IgD-negative memory B cell (primary cell): ENCODE data around the gene IL20RB. TPM values are rescaled to one million over a fixed set of nuclear protein-coding genes. Genes with fewer than 3 reads are reported as not detected.
A peak's percentile ranks its signal among the peaks of the same experiment; 100 is the strongest.
"Not testable (repeated sequence)": the region's sequence is repeated elsewhere in the genome, so short reads cannot be mapped to it uniquely, and the experiment has no call there.

ENCODE experiments used
- H3K27ac Mint-ChIP-seq, 3 donors: one replicate each; pipeline ENCODE4 v1.8.0; 2020 to 2022; ENCODE audit warnings: mild to moderate bottlenecking in 3 of 3, mixed read lengths in 3 of 3, moderate library complexity in 1 of 3
- H3K27me3 Mint-ChIP-seq: one replicate; pipeline ENCODE4 v1.8.0; 2021; ENCODE audit warnings: mixed read lengths
- H3K36me3 Mint-ChIP-seq: one replicate; pipeline ENCODE4 v1.8.0; 2020; ENCODE audit warnings: mild to moderate bottlenecking, mixed read lengths
- H3K4me1 Mint-ChIP-seq, 3 donors: one replicate each; pipeline ENCODE4 v1.8.0; 2020 to 2022; ENCODE audit warnings: mixed read lengths in 3 of 3, mild to moderate bottlenecking in 1 of 3
- H3K4me3 Mint-ChIP-seq, 4 donors: one replicate each; pipeline ENCODE4 v1.8.0; 2020 to 2022; ENCODE audit warnings: mild to moderate bottlenecking in 4 of 4, mixed read lengths in 4 of 4, moderate library complexity in 3 of 4
- H3K9me3 Mint-ChIP-seq, 3 donors: one replicate each; pipeline ENCODE4 v1.8.0; 2020 to 2021; ENCODE audit warnings: mixed read lengths in 3 of 3, mild to moderate bottlenecking in 1 of 3
- polyA plus RNA-seq: library from polyadenylated mRNA; unstranded; fragments of 300-500 nt; fragmentation: Illumina TruSeq; gene quantifications from one replicate; pipeline ENCODE4 v1.2.3, GENCODE V29; 2021

Gene IL20RB
- polyA plus RNA-seq, 1 donor from 2014 or later: not detected

DNA sequence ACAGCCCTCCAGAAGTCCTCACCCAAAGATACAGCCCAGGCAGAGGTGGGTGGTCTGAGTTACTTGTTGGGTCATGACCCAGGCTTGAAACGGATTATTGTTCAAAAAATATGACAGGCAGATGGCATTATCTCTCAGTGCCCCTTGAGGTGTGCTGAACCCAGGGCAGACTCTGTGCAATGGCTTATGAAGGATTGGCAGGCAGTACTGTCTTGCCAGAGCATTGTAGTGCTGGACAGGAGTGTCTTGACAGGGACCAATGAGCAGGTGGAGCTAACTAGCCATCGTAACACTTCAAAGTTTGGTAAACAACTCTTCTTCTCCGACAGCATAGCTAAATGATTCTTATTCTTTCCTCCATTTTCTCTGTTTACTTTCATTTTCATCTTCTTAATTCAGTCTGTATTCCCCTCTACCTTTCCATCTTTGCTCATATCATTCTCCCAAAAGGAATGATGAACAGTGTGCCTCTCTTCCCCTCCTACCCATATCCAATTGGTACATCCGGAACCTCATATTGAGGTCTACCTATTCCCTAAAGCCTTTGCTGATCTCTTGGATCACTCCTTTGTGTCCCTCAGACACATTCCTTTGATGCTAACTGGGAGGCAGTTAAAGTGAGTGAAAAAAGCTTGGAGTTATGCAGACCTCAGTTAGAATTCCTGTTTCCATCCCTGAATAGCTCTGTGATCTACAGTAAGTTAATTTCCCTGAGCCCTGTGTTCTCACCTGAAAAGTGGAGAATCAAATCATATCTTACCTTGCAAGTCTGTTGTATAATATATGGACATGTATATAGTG lies 2.6 kb upstream of the IL20RB start:
- H3K27me3 Mint-ChIP-seq: no peaks in the 10 kb centered on the region
- peak overlapping the region in 2 of 3 donors; percentile 17 to 21 for H3K27ac Mint-ChIP-seq
- H3K36me3 Mint-ChIP-seq: peaks cover 15% of the 10 kb centered on the region
- no peaks in the 10 kb centered on the region for H3K9me3 Mint-ChIP-seq
- no peak overlapping the region for H3K4me3 Mint-ChIP-seq
- H3K4me1 Mint-ChIP-seq: peaks cover 7 to 21% (median 15%) of the 10 kb centered on the region in 3 donors

DNA sequence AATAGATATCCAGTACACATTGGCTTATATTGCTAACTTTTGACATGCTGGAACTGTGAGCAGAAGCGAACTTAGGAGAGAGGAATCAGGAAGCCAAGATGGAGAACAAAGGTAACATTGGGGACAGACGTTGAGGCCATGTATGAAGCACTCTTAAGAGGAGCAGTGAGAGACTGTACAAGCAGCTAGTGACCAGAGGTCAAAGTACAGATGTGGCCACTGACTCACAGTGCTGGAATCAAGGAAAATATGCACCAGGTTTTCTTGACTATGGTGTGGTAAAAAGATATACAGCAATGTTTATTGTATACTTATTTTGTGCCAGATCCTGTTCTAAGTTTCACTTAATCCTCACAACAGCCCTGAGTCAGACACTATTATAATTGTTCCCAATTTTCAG lies 2.0 kb upstream of the IL20RB start:
- no peak overlapping the region for H3K4me3 Mint-ChIP-seq
- no peaks in the 10 kb centered on the region for H3K27me3 Mint-ChIP-seq
- H3K9me3 Mint-ChIP-seq: peaks cover 0 to 2% (median 0%) of the 10 kb centered on the region in 3 donors
- H3K27ac Mint-ChIP-seq: peak overlapping the region in 2 of 3 donors; percentile 1 to 21
- H3K36me3 Mint-ChIP-seq: peaks cover 15% of the 10 kb centered on the region
- peaks cover 1 to 16% (median 10%) of the 10 kb centered on the region in 3 donors for H3K4me1 Mint-ChIP-seq

DNA sequence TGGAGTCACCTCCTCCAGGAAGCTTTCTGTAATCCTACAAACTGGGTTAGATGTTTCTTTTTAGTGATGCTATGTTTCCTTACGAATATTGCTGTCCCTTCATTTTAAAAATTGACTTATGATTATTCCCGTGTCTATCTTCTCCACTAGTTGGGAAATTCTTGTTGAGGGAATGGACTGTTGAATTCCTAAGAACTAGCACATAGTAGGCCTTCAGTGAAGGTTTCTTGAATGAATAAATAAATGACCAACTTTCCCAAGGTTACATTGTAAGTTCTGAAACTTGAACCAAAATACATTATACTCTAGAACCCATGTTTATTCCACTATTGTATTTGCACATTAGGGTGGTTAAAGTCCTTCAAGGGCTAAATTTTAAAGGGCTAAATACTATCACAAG lies 812 bp upstream of the IL20RB start:
- H3K9me3 Mint-ChIP-seq: peaks cover 0 to 2% (median 2%) of the 10 kb centered on the region in 3 donors
- peaks cover 10% of the 10 kb centered on the region for H3K36me3 Mint-ChIP-seq
- H3K4me1 Mint-ChIP-seq: peaks cover 0 to 11% (median 10%) of the 10 kb centered on the region in 3 donors
- no peak overlapping the region for H3K4me3 Mint-ChIP-seq
- no peaks in the 10 kb centered on the region for H3K27me3 Mint-ChIP-seq
- H3K27ac Mint-ChIP-seq: peak overlapping the region in 1 of 3 donors; percentile 8

DNA sequence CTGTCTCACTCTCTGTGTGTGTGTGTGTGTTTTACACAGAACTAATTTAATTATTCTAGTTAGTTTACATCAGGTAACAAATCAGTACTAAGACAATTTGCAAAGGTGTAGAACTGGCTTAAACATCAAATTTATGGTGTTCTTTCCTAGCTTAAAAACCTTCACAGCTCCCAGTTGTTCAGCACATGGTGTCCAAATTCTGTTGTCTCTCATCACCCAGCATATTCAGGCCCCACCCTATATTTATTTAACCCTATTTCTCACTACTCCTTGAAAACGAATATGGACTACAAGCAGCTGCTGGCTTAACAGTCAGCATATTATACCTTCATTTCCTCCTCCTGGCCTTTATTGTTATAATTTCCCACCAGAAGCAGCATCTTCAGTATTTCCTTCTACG lies 1.2 kb downstream of the IL20RB start:
- peaks cover 0 to 2% (median 2%) of the 10 kb centered on the region in 3 donors for H3K9me3 Mint-ChIP-seq
- H3K27me3 Mint-ChIP-seq: no peaks in the 10 kb centered on the region
- peaks cover 0 to 10% (median 7%) of the 10 kb centered on the region in 3 donors for H3K4me1 Mint-ChIP-seq
- peaks cover 9% of the 10 kb centered on the region for H3K36me3 Mint-ChIP-seq
- H3K4me3 Mint-ChIP-seq: peak overlapping the region in 1 of 4 donors; percentile 25
- H3K27ac Mint-ChIP-seq: no peak overlapping the region

DNA sequence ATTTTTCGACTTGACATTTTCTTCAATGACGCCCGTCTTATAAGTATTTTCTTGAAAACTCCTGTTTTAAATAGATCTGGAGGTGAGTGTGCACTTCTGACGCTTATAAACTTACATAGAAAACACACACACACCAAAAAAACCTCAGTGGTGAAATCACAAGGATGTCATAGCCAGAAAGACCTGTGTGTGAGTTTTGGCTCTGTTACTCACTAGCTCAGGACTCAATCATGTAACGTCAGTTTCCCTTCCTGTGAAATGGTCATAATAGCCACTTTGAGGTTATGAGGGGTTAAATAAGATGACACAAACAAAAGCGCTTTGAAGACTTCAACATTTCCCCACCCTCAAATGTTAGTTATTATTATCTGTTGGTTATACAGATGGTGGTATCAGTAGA lies 1.8 kb downstream of the IL20RB start:
- H3K36me3 Mint-ChIP-seq: peaks cover 9% of the 10 kb centered on the region
- peaks cover 0 to 10% (median 7%) of the 10 kb centered on the region in 3 donors for H3K4me1 Mint-ChIP-seq
- no peaks in the 10 kb centered on the region for H3K27me3 Mint-ChIP-seq
- H3K4me3 Mint-ChIP-seq: no peak overlapping the region
- no peak overlapping the region for H3K27ac Mint-ChIP-seq
- peaks cover 0 to 2% (median 2%) of the 10 kb centered on the region in 3 donors for H3K9me3 Mint-ChIP-seq

DNA sequence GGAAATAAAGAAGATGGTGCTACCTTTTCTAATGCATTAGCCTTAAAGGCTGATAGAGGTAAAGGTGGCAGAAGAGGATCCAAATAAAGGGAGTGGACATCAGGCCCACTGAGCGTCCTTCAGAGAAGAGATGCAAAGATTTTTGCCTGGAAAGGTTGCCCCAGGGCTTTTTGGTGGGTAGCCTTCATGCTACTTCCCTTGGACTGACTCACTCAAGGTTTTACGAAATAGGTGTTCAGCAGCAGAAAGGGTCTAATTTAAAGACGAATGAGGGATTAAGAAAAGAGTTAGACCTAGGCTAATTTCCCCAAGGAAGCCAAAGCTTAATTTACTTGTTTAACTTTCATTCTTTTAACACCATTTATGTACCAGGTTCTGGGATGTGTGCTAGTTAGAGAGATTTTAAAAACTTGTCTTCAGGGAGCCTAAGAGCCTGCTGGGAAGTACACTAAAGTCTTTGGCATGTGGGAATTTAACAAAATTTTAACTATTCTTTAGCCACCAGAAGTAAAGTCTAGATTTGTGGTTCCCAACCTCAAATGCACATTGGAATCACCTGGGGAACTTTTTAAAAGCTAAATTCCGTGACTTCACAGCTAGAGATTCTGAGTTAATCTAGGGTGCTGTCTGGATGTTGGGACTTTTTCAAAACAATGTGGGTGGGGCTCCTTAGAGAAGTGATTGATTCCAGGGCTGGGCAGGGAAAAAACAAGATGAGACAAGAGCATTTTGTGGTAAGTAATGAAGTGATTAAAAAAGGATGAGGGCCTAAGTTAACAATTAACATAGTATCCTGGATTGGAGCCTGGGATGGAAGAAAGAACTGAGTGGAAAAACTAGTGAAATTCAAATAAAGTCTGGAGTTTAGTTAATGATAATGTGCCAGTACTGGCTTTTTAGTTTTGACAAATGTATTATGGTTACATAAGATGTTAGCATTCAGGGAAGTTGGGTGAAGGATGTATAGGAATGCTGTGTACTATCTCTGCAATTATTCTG lies 3.4 kb downstream of the IL20RB start:
- H3K4me1 Mint-ChIP-seq: peaks cover 0 to 3% (median 1%) of the 10 kb centered on the region in 3 donors
- no peak overlapping the region for H3K27ac Mint-ChIP-seq
- peak overlapping the region in 1 of 4 donors; percentile 38 for H3K4me3 Mint-ChIP-seq
- H3K27me3 Mint-ChIP-seq: no peaks in the 10 kb centered on the region
- H3K9me3 Mint-ChIP-seq: peaks cover 0 to 2% (median 2%) of the 10 kb centered on the region in 3 donors
- peaks cover 9% of the 10 kb centered on the region for H3K36me3 Mint-ChIP-seq

DNA sequence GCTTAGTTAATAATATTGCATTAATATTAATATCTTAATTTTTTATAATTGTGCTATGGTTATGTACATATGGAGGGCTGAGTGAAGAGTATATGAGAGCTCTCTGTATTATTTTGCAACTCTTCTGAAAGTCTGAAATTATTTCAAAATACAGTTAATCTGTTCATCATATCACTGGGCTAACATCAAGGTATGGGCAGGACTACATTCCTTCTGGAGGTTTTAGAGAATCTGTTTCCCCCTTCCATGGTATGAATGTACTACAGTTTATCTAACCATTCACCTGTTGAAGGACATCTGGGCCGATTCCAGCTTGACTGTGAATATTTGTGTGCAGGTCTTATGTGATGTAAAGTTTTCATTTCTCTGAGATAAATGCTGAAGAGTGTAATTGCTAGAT lies 5.1 kb downstream of the IL20RB start:
- H3K27me3 Mint-ChIP-seq: no peaks in the 10 kb centered on the region
- no peaks in the 10 kb centered on the region for H3K4me1 Mint-ChIP-seq
- H3K36me3 Mint-ChIP-seq: peaks cover 5% of the 10 kb centered on the region
- H3K4me3 Mint-ChIP-seq: no peak overlapping the region
- H3K27ac Mint-ChIP-seq: no peak overlapping the region
- peaks cover 0 to 2% (median 2%) of the 10 kb centered on the region in 3 donors for H3K9me3 Mint-ChIP-seq

DNA sequence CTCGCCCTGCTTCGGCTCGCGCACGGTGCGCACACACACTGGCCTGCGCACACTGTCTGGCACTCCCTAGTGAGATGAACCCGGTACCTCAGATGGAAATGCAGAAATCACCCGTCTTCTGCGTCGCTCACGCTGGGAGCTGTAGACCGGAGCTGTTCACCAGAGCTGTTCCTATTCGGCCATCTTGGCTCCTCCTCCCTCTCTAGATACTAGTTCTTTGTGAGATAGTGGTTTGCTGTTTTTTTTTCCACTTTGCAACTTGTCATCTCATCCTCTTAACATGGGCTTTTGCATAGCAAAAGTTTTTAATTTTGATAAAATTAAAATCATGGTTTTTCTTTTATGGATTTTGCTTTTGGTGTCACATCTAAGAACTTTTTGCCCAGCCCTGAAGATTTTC lies 11.8 kb downstream of the IL20RB start:
- H3K27ac Mint-ChIP-seq, H3K27me3 Mint-ChIP-seq, H3K4me3 Mint-ChIP-seq, H3K36me3 Mint-ChIP-seq, H3K4me1 Mint-ChIP-seq: not testable (repeated sequence)
- H3K9me3 Mint-ChIP-seq: peaks cover 3 to 20% (median 4%) of the 10 kb centered on the region in 3 donors

DNA sequence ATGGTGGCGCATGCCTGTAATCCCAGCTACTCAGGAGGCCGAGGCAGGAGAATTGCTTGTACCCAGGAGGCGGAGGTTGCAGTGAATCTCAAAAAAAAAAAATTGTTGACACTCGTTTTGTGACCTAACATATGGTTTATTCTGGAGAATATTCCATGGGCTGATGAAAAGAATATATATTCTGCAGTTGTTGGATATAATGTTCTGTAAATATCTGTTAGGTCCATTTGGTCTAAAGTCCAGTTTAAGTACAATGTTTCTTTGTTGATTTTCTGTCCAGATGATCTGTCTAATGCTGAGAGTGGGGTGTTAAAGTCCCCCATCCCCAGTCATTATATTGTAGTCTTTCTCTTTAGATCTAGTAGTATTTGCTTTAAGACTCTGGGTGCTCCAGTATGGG lies 15.6 kb downstream of the IL20RB start:
- peaks cover 5 to 24% (median 7%) of the 10 kb centered on the region in 3 donors for H3K9me3 Mint-ChIP-seq
- no peaks in the 10 kb centered on the region for H3K4me1 Mint-ChIP-seq
- H3K27ac Mint-ChIP-seq: no peak overlapping the region
- H3K27me3 Mint-ChIP-seq: no peaks in the 10 kb centered on the region
- peaks cover 4% of the 10 kb centered on the region for H3K36me3 Mint-ChIP-seq
- no peak overlapping the region for H3K4me3 Mint-ChIP-seq

DNA sequence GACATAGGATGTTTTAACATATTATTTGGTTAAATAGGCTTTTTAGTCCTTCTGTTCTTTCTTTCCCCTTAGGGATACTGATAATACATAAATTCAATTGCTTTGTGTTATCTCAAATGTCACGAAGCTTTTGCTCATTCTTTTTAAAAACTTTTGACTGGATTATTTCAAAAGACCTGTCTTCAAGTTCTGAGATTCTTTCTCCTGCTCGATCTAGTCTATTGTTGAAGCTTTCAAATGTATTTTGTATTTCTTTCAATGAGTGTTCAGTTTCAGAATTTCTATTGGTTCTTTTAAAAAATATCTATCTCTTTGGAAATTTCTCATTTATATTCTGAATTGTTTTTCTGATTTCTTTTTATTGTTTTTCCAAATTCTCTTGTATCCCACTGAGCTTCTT lies 16.9 kb downstream of the IL20RB start:
- peaks cover 5 to 24% (median 7%) of the 10 kb centered on the region in 3 donors for H3K9me3 Mint-ChIP-seq
- no peaks in the 10 kb centered on the region for H3K27me3 Mint-ChIP-seq
- H3K36me3 Mint-ChIP-seq: peaks cover 4% of the 10 kb centered on the region
- H3K27ac Mint-ChIP-seq: no peak overlapping the region
- H3K4me3 Mint-ChIP-seq: no peak overlapping the region
- H3K4me1 Mint-ChIP-seq: no peaks in the 10 kb centered on the region

DNA sequence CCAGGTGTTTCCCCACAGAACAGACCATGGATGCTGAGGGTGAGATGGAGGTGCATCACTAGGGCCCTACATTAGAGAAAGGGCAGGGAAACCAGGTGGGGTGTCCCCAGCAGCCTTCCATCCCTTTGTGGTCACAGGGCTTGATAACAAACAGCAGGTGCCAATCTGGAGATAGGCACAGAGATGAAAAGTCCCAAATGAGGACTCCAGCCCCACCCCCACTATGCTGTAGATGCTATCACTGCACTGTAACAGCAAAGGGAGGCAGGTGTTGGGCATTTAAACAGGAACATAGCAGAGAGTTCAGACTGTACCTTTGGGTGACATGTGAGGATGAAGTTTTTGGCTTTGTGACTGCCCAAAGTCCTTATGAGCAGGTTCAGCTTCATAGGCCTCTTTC lies 21.4 kb downstream of the IL20RB start:
- H3K36me3 Mint-ChIP-seq: no peaks in the 10 kb centered on the region
- peaks cover 2 to 6% (median 5%) of the 10 kb centered on the region in 3 donors for H3K9me3 Mint-ChIP-seq
- H3K27me3 Mint-ChIP-seq: no peaks in the 10 kb centered on the region
- H3K27ac Mint-ChIP-seq: no peak overlapping the region
- H3K4me1 Mint-ChIP-seq: no peaks in the 10 kb centered on the region
- H3K4me3 Mint-ChIP-seq: no peak overlapping the region

DNA sequence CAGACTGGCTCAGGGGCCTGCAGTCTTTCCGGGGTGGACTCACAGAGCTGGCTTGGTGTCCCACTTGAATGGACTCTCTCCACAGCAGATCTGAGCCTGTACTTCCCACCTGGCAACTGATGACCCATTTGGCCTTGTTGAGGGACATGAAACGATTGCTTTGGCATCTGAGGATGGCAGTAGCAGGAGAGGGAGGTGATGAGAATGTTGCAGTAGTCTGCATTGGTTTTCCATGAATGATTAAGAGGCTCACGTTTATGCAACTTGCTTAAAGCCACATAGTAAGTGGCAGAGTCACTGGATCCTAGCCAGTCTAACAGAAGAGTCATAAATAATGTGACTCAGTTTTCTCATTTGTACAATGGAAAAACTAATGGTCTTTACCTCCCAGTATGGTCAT lies 21.9 kb downstream of the IL20RB start:
- H3K4me3 Mint-ChIP-seq: no peak overlapping the region
- no peaks in the 10 kb centered on the region for H3K4me1 Mint-ChIP-seq
- H3K36me3 Mint-ChIP-seq: no peaks in the 10 kb centered on the region
- H3K9me3 Mint-ChIP-seq: peaks cover 2 to 3% (median 3%) of the 10 kb centered on the region in 3 donors
- H3K27ac Mint-ChIP-seq: peak overlapping the region in 1 of 3 donors; percentile 16
- no peaks in the 10 kb centered on the region for H3K27me3 Mint-ChIP-seq

DNA sequence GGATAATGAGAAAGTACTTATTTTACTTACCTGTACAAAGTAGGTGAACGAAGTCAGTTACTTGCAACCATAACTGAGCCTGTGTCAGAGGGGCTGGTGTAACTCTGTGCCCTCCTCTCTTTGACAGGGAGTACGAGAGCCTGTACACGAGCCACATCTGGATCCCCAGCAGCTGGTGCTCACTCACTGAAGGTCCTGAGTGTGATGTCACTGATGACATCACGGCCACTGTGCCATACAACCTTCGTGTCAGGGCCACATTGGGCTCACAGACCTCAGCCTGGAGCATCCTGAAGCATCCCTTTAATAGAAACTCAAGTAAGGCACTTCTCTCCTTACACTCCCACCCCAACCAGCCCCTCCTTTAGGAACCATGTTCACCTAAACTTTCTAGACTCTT lies 24.2 kb downstream of the IL20RB start:
- no peaks in the 10 kb centered on the region for H3K27me3 Mint-ChIP-seq
- H3K9me3 Mint-ChIP-seq: no peaks in the 10 kb centered on the region
- no peaks in the 10 kb centered on the region for H3K4me1 Mint-ChIP-seq
- no peak overlapping the region for H3K27ac Mint-ChIP-seq
- H3K4me3 Mint-ChIP-seq: no peak overlapping the region
- H3K36me3 Mint-ChIP-seq: no peaks in the 10 kb centered on the region

DNA sequence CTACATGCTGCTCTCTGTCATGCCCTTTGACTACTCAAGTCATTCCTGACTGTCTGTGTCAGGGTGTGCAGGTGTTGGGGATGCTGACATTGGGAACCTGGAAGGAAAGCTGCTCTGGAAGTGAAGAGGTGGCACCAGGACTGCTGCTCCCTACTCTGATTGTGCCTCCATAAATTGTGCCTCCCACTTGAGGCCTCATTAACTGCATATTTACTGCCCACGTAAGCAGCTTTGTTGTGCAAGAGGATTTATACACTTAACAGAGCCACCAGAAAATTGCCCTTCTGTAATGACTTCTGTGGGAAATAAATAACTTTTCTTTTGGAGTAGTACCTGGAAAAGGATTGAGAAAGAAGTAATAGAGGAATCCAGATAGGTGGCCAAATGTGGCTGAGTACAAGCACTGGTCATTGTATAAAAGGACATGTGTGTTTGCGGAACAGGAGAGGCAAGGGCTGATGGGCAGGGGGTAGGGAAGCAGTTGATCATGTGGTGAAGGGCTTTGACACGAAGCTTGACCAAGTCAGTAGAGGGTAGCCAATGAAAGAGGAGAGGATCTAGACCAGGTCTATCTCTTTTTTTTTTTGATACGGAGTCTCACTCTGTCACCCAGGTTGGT lies 24.8 kb downstream of the IL20RB start:
- Mint-ChIP-seq H3K27ac (peak overlapping the region in 1 of 3 donors; percentile 43), H3K27me3 (no peaks in the 10 kb centered on the region), H3K4me1 (no peaks in the 10 kb centered on the region), H3K4me3 (no peak overlapping the region), H3K36me3 (no peaks in the 10 kb centered on the region), H3K9me3 (no peaks in the 10 kb centered on the region)

DNA sequence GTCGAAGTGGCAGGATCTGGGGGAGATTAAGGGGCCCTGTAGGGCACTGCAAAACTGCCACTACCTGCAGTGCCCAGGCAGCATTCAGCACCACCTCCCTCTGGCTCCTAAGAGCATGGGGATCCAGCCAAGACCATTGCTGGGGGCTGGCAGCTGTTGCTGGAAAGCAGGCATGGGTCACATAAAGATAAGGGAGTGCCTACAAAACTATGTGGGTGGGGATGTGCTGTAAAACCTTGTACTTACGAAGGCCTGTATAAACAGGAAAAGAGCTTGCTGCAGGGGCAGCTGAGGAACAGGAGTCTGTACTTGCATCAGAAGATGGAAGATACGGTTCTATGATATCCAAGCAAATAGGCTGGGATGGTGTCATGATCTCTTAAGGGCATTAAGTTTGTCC lies 27.1 kb downstream of the IL20RB start:
- Mint-ChIP-seq H3K27ac (no peak overlapping the region), H3K9me3 (no peaks in the 10 kb centered on the region), H3K36me3 (no peaks in the 10 kb centered on the region), H3K4me1 (no peaks in the 10 kb centered on the region), H3K27me3 (no peaks in the 10 kb centered on the region), H3K4me3 (no peak overlapping the region)
